Heart left ventricle (tissue), 16 donors: ENCODE data around the gene INPP5D. TPM values are rescaled to one million over a fixed set of nuclear protein-coding genes. Genes with fewer than 3 reads are reported as not detected.

ENCODE experiments used
- ATAC-seq, 4 donors: fragments of 200-7000 bp; cut with Tn5 transposase; one replicate each; pipeline ENCODE4 v1.9.1; 2020 to 2022; ENCODE audit warnings: moderate library complexity in 4 of 4, mild to moderate bottlenecking in 3 of 4, moderate number of reproducible peaks in 1 of 4
- DNase-seq, 5 donors: peaks; one replicate each; pipeline ENCODE4 v3.0.0-alpha.2; 2020
- H3K27ac ChIP-seq, 12 donors: fragments of 200-600 bp; sonication (generic) in 4 of 12; one replicate each; pipeline versions ENCODE4 v1.5.0 to v1.8.0; 2016 to 2022; ENCODE audit warnings: mild to moderate bottlenecking in 2 of 12
- H3K27me3 ChIP-seq, 9 donors: fragments of 200-600 bp; sonication (generic) in 2 of 9; one replicate each; pipeline versions ENCODE4 v1.5.1 to v1.8.0; 2016 to 2022; ENCODE audit warnings: mild to moderate bottlenecking in 3 of 9
- H3K36me3 ChIP-seq, 9 donors: fragments of 200-600 bp; sonication (generic) in 2 of 9; one replicate each; pipeline versions ENCODE4 v1.5.0 to v1.8.0; 2018 to 2022; ENCODE audit warnings: mild to moderate bottlenecking in 2 of 9
- H3K4me1 ChIP-seq, 12 donors: fragments of 200-600 bp; sonication (generic) in 4 of 12; one replicate each; pipeline versions ENCODE4 v1.5.0 to v1.8.0; 2016 to 2022; ENCODE audit warnings: mild to moderate bottlenecking in 3 of 12
- H3K4me3 ChIP-seq, 12 donors: fragments of 200-600 bp; sonication (generic) in 4 of 12; one replicate each; pipeline versions ENCODE4 v1.5.0 to v1.8.0; 2017 to 2022; ENCODE audit warnings: mild to moderate bottlenecking in 9 of 12, moderate library complexity in 4 of 12
- H3K9me3 ChIP-seq, 12 donors: fragments of 200-600 bp; sonication (generic) in 4 of 12; one replicate each; pipeline versions ENCODE4 v1.5.0 to v1.8.0; 2016 to 2022; ENCODE audit warnings: mild to moderate bottlenecking in 1 of 12
- POLR2A ChIP-seq, 2 donors: fragments of 450-650 bp; IDR thresholded peaks; one replicate each; pipeline ENCODE4 v1.6.1; 2017; ENCODE audit warnings: antibody characterized with exemption in 2 of 2, mild to moderate bottlenecking in 2 of 2, moderate library complexity in 2 of 2
- WGBS, 4 donors: extraction: QIAGEN DNeasy Blood & Tissue Kit in 2 of 4; methylation state at CpG; one replicate each; pipeline versions ENCODE4 v1.1.5 to v1.1.7; 2013 to 2018; 5-methylcytosine and 5-hydroxymethylcytosine counted together
- intact Hi-C, 10 donors: fragments of 100-400 bp; cut with DNase I; formaldehyde crosslinking; loops; one replicate each; pipeline versions ENCODE4 v1.11.1 to v1.14.2; 2022
- polyA plus RNA-seq, 2 donors: library from polyadenylated mRNA; stranded (reverse); fragments of 200-250 nt; gene quantifications; one replicate each; pipeline ENCODE4 v1.2.3, GENCODE V29; 2013
- total RNA-seq, 9 donors: library from RNA; depleted of rRNA in 2 of 9; stranded (reverse); fragments of >200 nt in 2 of 9; fragmentation: NEBNext Ultra II Directional in 3 of 9; extraction: Animal tissue kit (Norgen Biotek cat#: 25700) in 3 of 9; gene quantifications; one replicate each; pipeline versions ENCODE4 v1.1.0 to v1.2.4, GENCODE V29; 2016 to 2023
- TF ChIP-seq, protein P1 (sequence below), 12 donors: fragments of 200-600 bp; sonication (generic) in 4 of 12; IDR thresholded peaks; one replicate each; pipeline versions ENCODE4 v1.5.0 to v1.8.0; 2018 to 2022; ENCODE audit warnings: antibody characterized with exemption in 12 of 12, mild to moderate bottlenecking in 5 of 12
- donor health status: ischemic (EF 13 %, LVEDD 7.1; RV severe dilation, severe dysfunction).
- donor health status: healthy with polysubstance abuse.
- donor health status: DM: no; HTN: yes; CAD: no.
- donor health status: DM: no; HTN: no; CAD: no.
- donor health status: ischemic (EF 25% LVEDD 6.9; RV normal size, moderate dysfunction).
- donor health status: ischemic (EF 25% LVEDD 5.7; RV mildly dilated, moderate dysfunction).
- donor health status: healthy.
- donor health status: DM: yes; HTN: yes; CAD: no.
- donor health status: ischemic (EF 35%, LVEDD 5.7; RV mildly dilated, moderate dysfunction).
- donor health status: nonischemic (EF 11% LVEDD 7.7; RV severe dilation, severe dysfunction).
- donor health status: DM: yes; HTN: yes; CAD: no.
- donor health status: PGD.
- donor health status: ischemic (EF 29% LVEDD 5.4; RV normal size, mild dysfunction).
- donor health status: nonischemic (EF 23%, LVEDD 6.1; RV moderate dilation, normal function).

INPP5D gene
- total and polyA plus RNA-seq, 11 donors, result 2.8 to 29.1 (median 4.9) TPM

DNA sequence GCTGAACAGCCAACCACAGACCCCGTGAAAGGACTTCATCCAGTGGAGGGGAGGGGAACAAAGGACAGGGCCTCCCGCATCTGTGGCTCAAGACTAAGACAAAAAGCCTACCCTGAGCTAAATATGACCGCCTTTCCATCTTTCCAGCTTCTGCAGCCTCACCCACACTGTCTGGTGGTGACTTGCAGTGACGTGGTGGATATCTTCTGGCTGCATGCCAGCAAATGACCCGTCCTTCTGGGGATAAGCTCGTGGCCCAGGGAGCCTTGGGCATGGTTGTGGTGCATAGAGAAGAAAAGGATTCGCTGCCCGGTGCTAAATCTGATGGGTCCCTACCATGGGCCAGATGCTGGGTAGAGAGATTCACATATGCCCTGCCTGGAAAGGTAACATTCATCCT is 38.4 kb upstream of the INPP5D start:
- no peaks in the 10 kb centered on the region for H3K27me3 ChIP-seq
- H3K36me3 ChIP-seq, result no peaks in the 10 kb centered on the region
- intact Hi-C loops, result loop anchor here in 2 of 10 donors (10.0 kb wide), 3 partner anchors 137 to 417 kb away; no protein-coding TSS in a partner anchor
- H3K27ac ChIP-seq, result no peak overlapping the region
- ATAC-seq (no peak), DNase-seq (no peak)
- H3K9me3 ChIP-seq, result peaks cover 0 to 20% (median 4%) of the 10 kb centered on the region in 12 donors
- TF ChIP-seq, protein P1, sequence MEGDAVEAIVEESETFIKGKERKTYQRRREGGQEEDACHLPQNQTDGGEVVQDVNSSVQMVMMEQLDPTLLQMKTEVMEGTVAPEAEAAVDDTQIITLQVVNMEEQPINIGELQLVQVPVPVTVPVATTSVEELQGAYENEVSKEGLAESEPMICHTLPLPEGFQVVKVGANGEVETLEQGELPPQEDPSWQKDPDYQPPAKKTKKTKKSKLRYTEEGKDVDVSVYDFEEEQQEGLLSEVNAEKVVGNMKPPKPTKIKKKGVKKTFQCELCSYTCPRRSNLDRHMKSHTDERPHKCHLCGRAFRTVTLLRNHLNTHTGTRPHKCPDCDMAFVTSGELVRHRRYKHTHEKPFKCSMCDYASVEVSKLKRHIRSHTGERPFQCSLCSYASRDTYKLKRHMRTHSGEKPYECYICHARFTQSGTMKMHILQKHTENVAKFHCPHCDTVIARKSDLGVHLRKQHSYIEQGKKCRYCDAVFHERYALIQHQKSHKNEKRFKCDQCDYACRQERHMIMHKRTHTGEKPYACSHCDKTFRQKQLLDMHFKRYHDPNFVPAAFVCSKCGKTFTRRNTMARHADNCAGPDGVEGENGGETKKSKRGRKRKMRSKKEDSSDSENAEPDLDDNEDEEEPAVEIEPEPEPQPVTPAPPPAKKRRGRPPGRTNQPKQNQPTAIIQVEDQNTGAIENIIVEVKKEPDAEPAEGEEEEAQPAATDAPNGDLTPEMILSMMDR (IDR thresholded peaks at IDR 0.05), result no peak
- no peak for TF ChIP-seq POLR2A (IDR thresholded peaks at IDR 0.05)
- no peak overlapping the region for H3K4me3 ChIP-seq
- no peaks in the 10 kb centered on the region for H3K4me1 ChIP-seq
- WGBS, 4 donors, result 60 to 73% (median 68%) methylated on average over 8 of the region's 8 CpGs

DNA sequence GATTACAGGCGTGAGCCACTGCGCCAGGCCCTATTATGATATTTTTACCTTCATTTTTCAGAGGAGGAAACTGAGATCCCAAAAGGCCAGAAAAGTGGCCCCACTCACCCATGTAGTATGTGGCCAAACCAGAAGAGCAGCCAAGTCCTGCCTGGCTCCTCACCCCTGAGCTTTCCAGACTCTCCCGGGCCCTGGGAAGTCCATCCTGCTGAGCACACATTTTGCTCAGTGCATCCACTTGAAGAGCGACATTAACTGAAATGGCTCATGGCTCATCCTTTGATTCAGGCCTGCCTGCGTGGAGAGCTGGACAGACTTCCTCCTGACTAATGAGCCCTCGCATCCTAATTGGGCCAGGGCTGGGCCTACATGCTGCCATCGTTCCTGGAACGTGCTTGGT is 37.6 kb upstream of the INPP5D start:
- intact Hi-C loops, result loop anchor here in 2 of 10 donors (10.0 kb wide), 3 partner anchors 138 to 418 kb away; no protein-coding TSS in a partner anchor
- H3K27ac ChIP-seq, result no peak overlapping the region
- no peak for DNase-seq
- 74 to 89% (median 87%) methylated on average over 6 to 8 of the region's 8 CpGs for WGBS, 4 donors
- ATAC-seq, result no peak
- no peaks in the 10 kb centered on the region for H3K27me3 ChIP-seq
- TF ChIP-seq POLR2A (IDR thresholded peaks at IDR 0.05), result no peak
- TF ChIP-seq, protein P1 (IDR thresholded peaks at IDR 0.05), result no peak
- no peaks in the 10 kb centered on the region for H3K36me3 ChIP-seq
- H3K4me1 ChIP-seq, result no peaks in the 10 kb centered on the region
- H3K4me3 ChIP-seq, result no peak overlapping the region
- peaks cover 0 to 12% (median 3%) of the 10 kb centered on the region in 12 donors for H3K9me3 ChIP-seq

DNA sequence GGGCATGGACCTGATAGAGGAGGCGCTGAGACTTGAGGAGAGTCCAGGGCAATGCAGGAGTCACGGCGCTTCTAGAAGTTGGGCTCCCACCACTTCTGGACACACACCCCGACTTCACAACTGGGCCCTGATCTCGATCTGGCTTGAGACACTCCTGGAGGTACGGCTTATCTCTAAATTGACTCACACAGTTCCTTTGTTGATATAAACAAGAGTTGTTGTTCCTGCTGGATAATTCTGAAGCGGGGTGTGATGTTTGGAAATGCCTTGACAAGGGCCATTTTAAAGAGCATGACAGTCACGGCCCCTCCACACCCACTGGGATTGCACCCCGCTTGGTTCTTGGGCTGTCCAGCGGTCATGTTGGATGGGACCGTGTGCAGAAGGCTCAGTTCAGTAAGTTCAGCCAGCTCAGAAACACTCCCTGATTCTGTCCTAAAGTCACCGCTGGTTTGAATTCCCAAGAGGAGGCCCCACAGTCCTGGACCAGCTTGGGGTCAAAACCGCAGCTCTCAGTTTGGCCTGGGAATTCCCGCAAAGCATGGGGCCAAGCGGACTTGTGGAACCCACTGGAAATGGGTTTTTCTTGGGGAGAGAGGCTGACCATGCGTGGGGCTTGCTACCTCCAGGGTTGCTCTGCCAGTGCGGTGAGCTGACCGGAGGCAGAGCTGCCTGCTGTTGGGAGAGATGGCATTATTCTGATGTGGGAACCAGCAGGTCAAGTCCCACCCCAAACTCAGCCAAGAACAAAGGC is 37.0 kb upstream of the INPP5D start:
- Histone ChIP-seq H3K27me3 (no peaks in the 10 kb centered on the region), H3K36me3 (no peaks in the 10 kb centered on the region), H3K4me1 (no peaks in the 10 kb centered on the region), H3K4me3 (no peak overlapping the region), H3K27ac (no peak overlapping the region), H3K9me3 (peaks cover 0 to 7% (median 0%) of the 10 kb centered on the region in 12 donors)
- no peak for DNase-seq
- no peak for ATAC-seq
- TF ChIP-seq, protein P1 (IDR thresholded peaks at IDR 0.05), result no peak
- no peak for TF ChIP-seq POLR2A (IDR thresholded peaks at IDR 0.05)
- 86 to 93% (median 89%) methylated on average over 14 to 18 of the region's 18 CpGs for WGBS, 4 donors
- intact Hi-C loops, result loop anchor here in 2 of 10 donors (10.0 kb wide), 3 partner anchors 138 to 418 kb away; no protein-coding TSS in a partner anchor

DNA sequence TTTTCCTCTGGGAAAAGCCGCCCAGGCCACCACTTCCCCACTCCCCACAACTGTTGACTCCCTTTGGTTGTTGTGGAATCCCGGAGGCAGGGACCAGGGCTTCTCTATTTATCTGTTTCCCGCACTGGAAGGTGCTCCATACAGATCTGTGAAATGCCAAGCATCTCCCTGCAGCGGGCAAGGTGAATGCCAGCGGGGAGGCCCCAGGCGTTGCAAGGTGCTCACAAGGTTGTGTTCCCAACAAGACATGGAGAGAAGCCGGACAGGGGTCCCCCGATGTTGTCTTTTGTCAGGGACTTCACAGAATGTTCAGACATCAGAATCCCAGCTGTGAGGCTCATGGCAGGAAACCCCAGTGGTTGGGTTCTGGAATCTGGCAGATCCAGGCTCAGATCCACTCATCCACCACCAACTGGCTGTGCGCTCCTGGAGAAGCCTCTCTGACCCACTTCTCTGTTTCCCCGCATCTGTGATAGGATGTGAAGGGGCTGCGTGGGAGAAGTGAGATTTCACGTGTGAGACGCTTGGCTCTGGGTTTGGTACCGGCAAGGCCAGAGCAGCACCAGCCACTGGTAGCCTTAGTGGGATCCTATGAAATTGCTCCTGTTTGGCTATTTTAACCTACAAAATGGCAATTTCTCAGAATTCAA is 36.3 kb upstream of the INPP5D start:
- Histone ChIP-seq H3K27me3 (no peaks in the 10 kb centered on the region), H3K9me3 (no peaks in the 10 kb centered on the region), H3K4me1 (no peaks in the 10 kb centered on the region), H3K27ac (no peak overlapping the region), H3K36me3 (no peaks in the 10 kb centered on the region), H3K4me3 (no peak overlapping the region)
- intact Hi-C loops, result loop anchor here in 2 of 10 donors (10.0 kb wide), 3 partner anchors 139 to 419 kb away; no protein-coding TSS in a partner anchor
- WGBS, 4 donors, result 86 to 90% (median 87%) methylated on average over 12 to 14 of the region's 14 CpGs
- TF ChIP-seq POLR2A (IDR thresholded peaks at IDR 0.05), result no peak
- TF ChIP-seq, protein P1 (IDR thresholded peaks at IDR 0.05), result no peak
- ATAC-seq (no peak), DNase-seq (no peak)
